ENCODE data around the gene SHROOM3.

SHROOM3 gene

GRCh38 chr4:76564123-76564915, 129.3 kb downstream of the SHROOM3 start:
- Mint-ChIP-seq H3K27ac (no peak overlapping the region), H3K4me3 (no peak overlapping the region), H3K9me3 (no peaks in the 10 kb centered on the region), H3K36me3 (ENCODE audit: low read depth) (no peaks in the 10 kb centered on the region), H3K4me1 (ENCODE audit: low read depth) (no peaks in the 10 kb centered on the region), H3K27me3 (no peaks in the 10 kb centered on the region)
- intact Hi-C loops (cut with micrococcal nuclease): no loop called here

- Mint-ChIP-seq H3K4me1 (ENCODE audit: low read depth) (no peaks in the 10 kb centered on the region), H3K27ac (no peak overlapping the region), H3K36me3 (ENCODE audit: low read depth) (no peaks in the 10 kb centered on the region)
Measured at GRCh38 chr4:76568262-76568661, 133.2 kb downstream of the SHROOM3 start.

GRCh38 chr4:76569225-76569624, 134.2 kb downstream of the SHROOM3 start:
- intact Hi-C loops (cut with micrococcal nuclease): no loop called here
- no peaks in the 10 kb centered on the region for H3K27me3 Mint-ChIP-seq
- H3K9me3 Mint-ChIP-seq: no peaks in the 10 kb centered on the region
- no peak overlapping the region for H3K27ac Mint-ChIP-seq
- H3K4me3 Mint-ChIP-seq: no peak overlapping the region
- H3K36me3 Mint-ChIP-seq (ENCODE audit: low read depth): no peaks in the 10 kb centered on the region
- no peaks in the 10 kb centered on the region for H3K4me1 Mint-ChIP-seq (ENCODE audit: low read depth)

More at GRCh38 chr4:76568262-76568661, 133.2 kb downstream of the SHROOM3 start:
- H3K27me3 Mint-ChIP-seq: no peaks in the 10 kb centered on the region
- no peaks in the 10 kb centered on the region for H3K9me3 Mint-ChIP-seq
- intact Hi-C loops (cut with micrococcal nuclease): no loop called here
- no peak overlapping the region for H3K4me3 Mint-ChIP-seq

GRCh38 chr4:76569706-76570105, 134.7 kb downstream of the SHROOM3 start:
- H3K4me1 Mint-ChIP-seq (ENCODE audit: low read depth): no peaks in the 10 kb centered on the region
- H3K9me3 Mint-ChIP-seq: no peaks in the 10 kb centered on the region
- intact Hi-C loops (cut with micrococcal nuclease): no loop called here
- H3K27ac Mint-ChIP-seq: no peak overlapping the region
- H3K27me3 Mint-ChIP-seq: no peaks in the 10 kb centered on the region
- H3K36me3 Mint-ChIP-seq (ENCODE audit: low read depth): no peaks in the 10 kb centered on the region
- H3K4me3 Mint-ChIP-seq: no peak overlapping the region

GRCh38 chr4:76570141-76570973, 135.3 kb downstream of the SHROOM3 start:
- Mint-ChIP-seq H3K27ac (no peak overlapping the region), H3K36me3 (ENCODE audit: low read depth) (no peaks in the 10 kb centered on the region), H3K27me3 (no peaks in the 10 kb centered on the region), H3K4me1 (ENCODE audit: low read depth) (no peaks in the 10 kb centered on the region), H3K4me3 (no peak overlapping the region), H3K9me3 (no peaks in the 10 kb centered on the region)
- intact Hi-C loops (cut with micrococcal nuclease): no loop called here

- Mint-ChIP-seq H3K4me1 (ENCODE audit: low read depth) (no peaks in the 10 kb centered on the region), H3K4me3 (no peak overlapping the region), H3K27ac (no peak overlapping the region), H3K27me3 (no peaks in the 10 kb centered on the region), H3K9me3 (no peaks in the 10 kb centered on the region), H3K36me3 (ENCODE audit: low read depth) (no peaks in the 10 kb centered on the region)
- intact Hi-C loops (cut with micrococcal nuclease): no loop called here
Measured at GRCh38 chr4:76571274-76571673, 136.2 kb downstream of the SHROOM3 start.

GRCh38 chr4:76572224-76572623, 137.2 kb downstream of the SHROOM3 start:
- H3K27me3 Mint-ChIP-seq: no peaks in the 10 kb centered on the region
- intact Hi-C loops (cut with micrococcal nuclease): no loop called here
- no peak overlapping the region for H3K4me3 Mint-ChIP-seq
- H3K36me3 Mint-ChIP-seq (ENCODE audit: low read depth): no peaks in the 10 kb centered on the region
- H3K4me1 Mint-ChIP-seq (ENCODE audit: low read depth): no peaks in the 10 kb centered on the region
- H3K27ac Mint-ChIP-seq: no peak overlapping the region
- no peaks in the 10 kb centered on the region for H3K9me3 Mint-ChIP-seq

GRCh38 chr4:76576824-76577223, 141.8 kb downstream of the SHROOM3 start:
- intact Hi-C loops (cut with micrococcal nuclease): no loop called here
- H3K4me1 Mint-ChIP-seq (ENCODE audit: low read depth): no peaks in the 10 kb centered on the region
- H3K9me3 Mint-ChIP-seq: no peaks in the 10 kb centered on the region
- H3K27me3 Mint-ChIP-seq: no peaks in the 10 kb centered on the region
- no peak overlapping the region for H3K27ac Mint-ChIP-seq
- no peaks in the 10 kb centered on the region for H3K36me3 Mint-ChIP-seq (ENCODE audit: low read depth)
- no peak overlapping the region for H3K4me3 Mint-ChIP-seq

- H3K36me3 Mint-ChIP-seq (ENCODE audit: low read depth): no peaks in the 10 kb centered on the region
- intact Hi-C loops (cut with micrococcal nuclease): no loop called here
- peaks cover 4% of the 10 kb centered on the region for H3K27me3 Mint-ChIP-seq
- no peaks in the 10 kb centered on the region for H3K4me1 Mint-ChIP-seq (ENCODE audit: low read depth)
- H3K4me3 Mint-ChIP-seq: no peak overlapping the region
- H3K9me3 Mint-ChIP-seq: no peaks in the 10 kb centered on the region
- no peak overlapping the region for H3K27ac Mint-ChIP-seq
Measured at GRCh38 chr4:76578002-76578560, 143.1 kb downstream of the SHROOM3 start.

- Mint-ChIP-seq H3K27me3 (peaks cover 14% of the 10 kb centered on the region), H3K36me3 (ENCODE audit: low read depth) (no peaks in the 10 kb centered on the region), H3K9me3 (no peaks in the 10 kb centered on the region), H3K27ac (no peak overlapping the region), H3K4me1 (ENCODE audit: low read depth) (no peaks in the 10 kb centered on the region), H3K4me3 (no peak overlapping the region)
- intact Hi-C loops (cut with micrococcal nuclease): no loop called here
Measured at GRCh38 chr4:76579596-76580375, 144.8 kb downstream of the SHROOM3 start.

GRCh38 chr4:76581077-76581962, 146.3 kb downstream of the SHROOM3 start:
- Mint-ChIP-seq H3K4me1 (ENCODE audit: low read depth) (peaks cover 6% of the 10 kb centered on the region), H3K9me3 (no peaks in the 10 kb centered on the region), H3K36me3 (ENCODE audit: low read depth) (no peaks in the 10 kb centered on the region), H3K27me3 (peaks cover 29% of the 10 kb centered on the region), H3K4me3 (no peak overlapping the region), H3K27ac (no peak overlapping the region)
- intact Hi-C loops (cut with micrococcal nuclease): no loop called here

GRCh38 chr4:76582074-76582816, 147.2 kb downstream of the SHROOM3 start:
- Mint-ChIP-seq H3K27ac (no peak overlapping the region), H3K9me3 (no peaks in the 10 kb centered on the region), H3K4me1 (ENCODE audit: low read depth) (peaks cover 6% of the 10 kb centered on the region), H3K27me3 (peaks cover 36% of the 10 kb centered on the region), H3K4me3 (no peak overlapping the region), H3K36me3 (ENCODE audit: low read depth) (no peaks in the 10 kb centered on the region)
- intact Hi-C loops (cut with micrococcal nuclease): no loop called here

- H3K27ac Mint-ChIP-seq: no peak overlapping the region
- no peaks in the 10 kb centered on the region for H3K9me3 Mint-ChIP-seq
- H3K36me3 Mint-ChIP-seq (ENCODE audit: low read depth): no peaks in the 10 kb centered on the region
- H3K4me3 Mint-ChIP-seq: no peak overlapping the region
- intact Hi-C loops (cut with micrococcal nuclease): no loop called here
- H3K27me3 Mint-ChIP-seq: peaks cover 38% of the 10 kb centered on the region
- H3K4me1 Mint-ChIP-seq (ENCODE audit: low read depth): peaks cover 6% of the 10 kb centered on the region
Measured at GRCh38 chr4:76582817-76583087, 147.7 kb downstream of the SHROOM3 start.
